ENCODE measurements around the gene GABBR2.

GRCh38 chr9:98342098-98342819 lies 366.5 kb downstream of the GABBR2 start:
- TF ChIP-seq CTCF (conservative IDR thresholded peaks at IDR 0.05; ENCODE audit: low read depth, low read length) = no peak
- TF ChIP-seq EZH2 (IDR thresholded peaks at IDR 0.05; ENCODE audit: borderline replicate concordance, low read depth, low read length, poor library complexity, severe bottlenecking) = no peak

All from A673 (cell line).